Sciatic nerve (tissue), 2 donors: ENCODE results near the gene RTN1. TPM values are rescaled to one million over a fixed set of nuclear protein-coding genes. Genes with fewer than 3 reads are reported as not detected.

Experiments used
- ATAC-seq: fragments of 200-7000 bp; cut with Tn5 transposase; one replicate; pipeline ENCODE4 v1.9.1; 2020; ENCODE audit warnings: mild to moderate bottlenecking, moderate library complexity
- DNase-seq: peaks from one replicate; pipeline ENCODE4 v3.0.0-alpha.2; 2020; ENCODE audit warnings: low spot score
- intact Hi-C: fragments of 100-400 bp; cut with DNase I; formaldehyde crosslinking; loops from one replicate; pipeline ENCODE4 v1.14.2; 2022
- total RNA-seq: library from RNA; stranded (reverse); fragmentation: NEBNext Ultra II Directional; extraction: Animal tissue kit (Norgen Biotek cat#: 25700); gene quantifications from one replicate; pipeline ENCODE4 v1.2.1, GENCODE V29; 2021
- donor health status: DM: no; HTN: no; CAD: no.
- donor health status: DM: no; HTN: no; CAD: no.

Gene RTN1
- total RNA-seq, 1 donor from 2014 or later: 5.4 TPM

GRCh38 chr14:59852350-59852749, 18.2 kb downstream of the RTN1 start:
- intact Hi-C loops: no loop called here
- DNase-seq (no peak), ATAC-seq (no peak)

GRCh38 chr14:59850458-59850857, 20.1 kb downstream of the RTN1 start:
- no peak for ATAC-seq
- no peak for DNase-seq
- intact Hi-C loops: no loop called here

- ATAC-seq (peak; percentile 53), DNase-seq (no peak)
- intact Hi-C loops: no loop called here
These were observed 21.0 kb downstream of the RTN1 start for GRCh38 chr14:59849411-59850130.

GRCh38 chr14:59848671-59849070, 21.9 kb downstream of the RTN1 start:
- DNase-seq (no peak), ATAC-seq (no peak)
- intact Hi-C loops: no loop called here

- intact Hi-C loops: no loop called here
- no peak for DNase-seq
- ATAC-seq: no peak
These were observed 22.9 kb downstream of the RTN1 start for GRCh38 chr14:59847711-59848110.

GRCh38 chr14:59846595-59846994, 24.0 kb downstream of the RTN1 start:
- ATAC-seq: no peak
- intact Hi-C loops: no loop called here
- no peak for DNase-seq

- intact Hi-C loops: no loop called here
- DNase-seq (no peak), ATAC-seq (no peak)
These were observed 25.3 kb downstream of the RTN1 start for GRCh38 chr14:59845245-59845644.

GRCh38 chr14:59844186-59844812, 26.3 kb downstream of the RTN1 start:
- DNase-seq (no peak), ATAC-seq (no peak)
- intact Hi-C loops: no loop called here

GRCh38 chr14:59836116-59836515, 34.5 kb downstream of the RTN1 start:
- no peak for ATAC-seq
- intact Hi-C loops: no loop called here
- DNase-seq: no peak

- DNase-seq: no peak
These were observed 37.8 kb downstream of the RTN1 start for GRCh38 chr14:59832653-59833294.

GRCh38 chr14:59831121-59831730, 39.4 kb downstream of the RTN1 start:
- DNase-seq (no peak), ATAC-seq (no peak)
- intact Hi-C loops: no loop called here

More at GRCh38 chr14:59832653-59833294, 37.8 kb downstream of the RTN1 start:
- intact Hi-C loops: no loop called here
- ATAC-seq: no peak

- intact Hi-C loops: no loop called here
- DNase-seq (no peak), ATAC-seq (no peak)
These were observed 40.2 kb downstream of the RTN1 start for GRCh38 chr14:59830338-59830734.

GRCh38 chr14:59829469-59830337, 40.9 kb downstream of the RTN1 start:
- DNase-seq (no peak), ATAC-seq (no peak)
- intact Hi-C loops: no loop called here

GRCh38 chr14:59828276-59828675, 42.3 kb downstream of the RTN1 start:
- intact Hi-C loops: no loop called here
- no peak for ATAC-seq
- no peak for DNase-seq

GRCh38 chr14:59827401-59827800, 43.2 kb downstream of the RTN1 start:
- ATAC-seq (no peak), DNase-seq (no peak)
- intact Hi-C loops: no loop called here

- ATAC-seq: no peak
- intact Hi-C loops: no loop called here
- no peak for DNase-seq
These were observed 44.4 kb downstream of the RTN1 start for GRCh38 chr14:59826150-59826549.

- ATAC-seq (no peak), DNase-seq (no peak)
- intact Hi-C loops: no loop called here
These were observed 47.4 kb downstream of the RTN1 start for GRCh38 chr14:59823179-59823578.

GRCh38 chr14:59819446-59820088, 51.0 kb downstream of the RTN1 start:
- DNase-seq: no peak
- intact Hi-C loops: no loop called here
- no peak for ATAC-seq

GRCh38 chr14:59816941-59817340, 53.6 kb downstream of the RTN1 start:
- no peak for DNase-seq
- intact Hi-C loops: no loop called here
- ATAC-seq: no peak
